ENCODE results near the gene ASGR2.

GRCh38 chr17:7080456-7081041 lies 34.1 kb downstream of the ASGR2 start:
- TF ChIP-seq CTCF (IDR thresholded peaks at IDR 0.05) (no peak), POLR2A (IDR thresholded peaks at IDR 0.05) (no peak)
